ENCODE results near the gene NOC2L.
"Not testable (repeated sequence)": the region's sequence is repeated elsewhere in the genome, so short reads cannot be mapped to it uniquely, and the experiment has no call there.

NOC2L gene

GRCh38 chr1:993379-993995, 34.4 kb upstream of the NOC2L start:
- Histone ChIP-seq H3K27ac (no peak overlapping the region), H3K4me3 (ENCODE audit: low read depth, low read length) (no peak overlapping the region), H3K36me3 (replicated peaks) (no peaks in the 10 kb centered on the region), H3K27me3 (replicated peaks) (no peaks in the 10 kb centered on the region)
- no peak for DNase-seq
- no peak for TF ChIP-seq CTCF (IDR thresholded peaks at IDR 0.05; ENCODE audit: low read depth, low read length, missing control alignments)
- in situ Hi-C loops (cut with HindIII; ENCODE audit: low pct_ligation_motif_present, low sequenced_read_pairs): no loop called here

- Histone ChIP-seq H3K27me3 (replicated peaks) (no peaks in the 10 kb centered on the region), H3K36me3 (replicated peaks) (no peaks in the 10 kb centered on the region), H3K27ac (no peak overlapping the region), H3K4me3 (ENCODE audit: low read depth, low read length) (no peak overlapping the region)
- in situ Hi-C loops (cut with HindIII; ENCODE audit: low pct_ligation_motif_present, low sequenced_read_pairs): no loop called here
- DNase-seq: no peak
- no peak for TF ChIP-seq CTCF (IDR thresholded peaks at IDR 0.05; ENCODE audit: low read depth, low read length, missing control alignments)
These were observed 33.3 kb upstream of the NOC2L start for GRCh38 chr1:992362-992761.

GRCh38 chr1:991895-992294, 32.8 kb upstream of the NOC2L start:
- no peak for DNase-seq
- Histone ChIP-seq H3K4me3 (ENCODE audit: low read depth, low read length) (no peak overlapping the region), H3K27ac (no peak overlapping the region), H3K36me3 (replicated peaks) (no peaks in the 10 kb centered on the region), H3K27me3 (replicated peaks) (no peaks in the 10 kb centered on the region)
- in situ Hi-C loops (cut with HindIII; ENCODE audit: low pct_ligation_motif_present, low sequenced_read_pairs): no loop called here
- no peak for TF ChIP-seq CTCF (IDR thresholded peaks at IDR 0.05; ENCODE audit: low read depth, low read length, missing control alignments)

GRCh38 chr1:991275-991674, 32.2 kb upstream of the NOC2L start:
- DNase-seq; H3K36me3 ChIP-seq (replicated peaks); in situ Hi-C loops (cut with HindIII; ENCODE audit: low pct_ligation_motif_present, low sequenced_read_pairs); H3K27ac ChIP-seq; H3K4me3 ChIP-seq (ENCODE audit: low read depth, low read length); H3K27me3 ChIP-seq (replicated peaks): not testable (repeated sequence)

GRCh38 chr1:988061-988460, 29.0 kb upstream of the NOC2L start:
- H3K27ac ChIP-seq; H3K27me3 ChIP-seq (replicated peaks); H3K4me3 ChIP-seq (ENCODE audit: low read depth, low read length); H3K36me3 ChIP-seq (replicated peaks); in situ Hi-C loops (cut with HindIII; ENCODE audit: low pct_ligation_motif_present, low sequenced_read_pairs); DNase-seq: not testable (repeated sequence)

- in situ Hi-C loops (cut with HindIII; ENCODE audit: low pct_ligation_motif_present, low sequenced_read_pairs): no loop called here
- no peak overlapping the region for H3K27ac ChIP-seq
- no peak for DNase-seq
- TF ChIP-seq CTCF (IDR thresholded peaks at IDR 0.05; ENCODE audit: low read depth, low read length, missing control alignments): no peak
- no peak overlapping the region for H3K4me3 ChIP-seq (ENCODE audit: low read depth, low read length)
- H3K27me3 ChIP-seq (replicated peaks): peaks cover 3% of the 10 kb centered on the region
- no peaks in the 10 kb centered on the region for H3K36me3 ChIP-seq (replicated peaks)
These were observed 26.1 kb upstream of the NOC2L start for GRCh38 chr1:985126-985525.

GRCh38 chr1:984476-984814, 25.4 kb upstream of the NOC2L start:
- in situ Hi-C loops (cut with HindIII; ENCODE audit: low pct_ligation_motif_present, low sequenced_read_pairs): no loop called here
- Histone ChIP-seq H3K27ac (no peak overlapping the region), H3K27me3 (replicated peaks) (peaks cover 3% of the 10 kb centered on the region), H3K36me3 (replicated peaks) (no peaks in the 10 kb centered on the region), H3K4me3 (ENCODE audit: low read depth, low read length) (peak overlapping the region; percentile 9)
- TF ChIP-seq CTCF (IDR thresholded peaks at IDR 0.05; ENCODE audit: low read depth, low read length, missing control alignments): no peak
- DNase-seq: no peak

Data from brain microvascular endothelial cell (primary cell).